HL-60 (cell line): ENCODE results near the gene PCTP.

Experiments
- GABPA ChIP-seq: IDR thresholded peaks from 2 replicates; pipeline ENCODE4 v1.6.1; 2012; ENCODE audit warnings: low read depth
- POLR2AphosphoS5 ChIP-seq: IDR thresholded peaks from 2 replicates; pipeline ENCODE4 v1.6.1; 2012; ENCODE audit warnings: low read depth

DNA sequence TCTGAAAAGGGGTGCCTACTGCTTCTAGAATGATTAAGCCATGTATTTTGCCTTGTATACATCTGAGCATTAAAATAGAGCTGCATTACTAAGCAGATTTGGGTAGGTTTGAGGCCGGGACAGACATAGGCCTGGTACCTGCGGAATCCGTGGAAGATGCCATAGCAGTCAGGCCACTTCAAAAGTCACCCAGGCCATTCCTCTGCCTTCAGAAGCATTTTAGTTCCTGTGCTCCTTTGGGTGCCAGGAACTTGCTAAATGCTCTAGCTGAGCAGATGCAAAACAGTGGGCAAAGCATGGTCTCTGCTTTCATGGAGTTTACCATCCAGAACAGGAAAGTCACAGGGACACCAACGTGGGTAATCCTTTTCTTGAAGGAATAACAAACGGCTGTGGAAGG is 22.5 kb upstream of the PCTP start:
- TF ChIP-seq POLR2AphosphoS5: no peak
- TF ChIP-seq GABPA: no peak
